ENCODE measurements around the gene EFHD2.
A peak's percentile ranks its signal among the peaks of the same experiment; 100 is the strongest.

DNA sequence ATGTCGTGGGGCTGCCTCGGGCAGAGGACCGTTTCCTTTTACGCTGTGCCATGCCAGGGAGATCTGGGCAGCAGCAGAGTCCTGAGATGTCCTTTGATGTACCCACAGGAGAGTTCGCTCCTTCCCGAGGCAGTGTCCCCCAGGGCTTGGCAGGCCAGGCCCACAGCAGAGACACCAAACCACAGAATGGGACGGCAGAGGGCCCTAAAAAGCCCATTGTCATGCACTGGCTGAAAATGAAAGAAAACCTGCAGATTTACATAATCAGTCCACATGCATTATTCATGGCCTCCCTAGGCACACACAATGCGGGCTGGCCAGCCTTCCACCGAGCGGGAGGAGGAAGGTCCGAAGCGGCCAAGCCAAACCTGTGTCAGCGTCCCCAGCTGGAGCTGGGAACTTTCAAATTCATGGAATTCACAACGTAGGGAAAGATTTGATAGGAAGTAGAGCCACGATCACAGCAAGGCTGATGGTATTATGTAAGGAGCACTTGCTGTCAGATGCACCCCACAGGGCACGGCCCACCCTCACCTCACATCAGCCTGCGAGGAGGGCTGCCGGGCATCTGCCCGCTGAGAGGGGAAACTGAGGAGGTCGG is 25.3 kb upstream of the EFHD2 start:
- TF ChIP-seq, protein P1, sequence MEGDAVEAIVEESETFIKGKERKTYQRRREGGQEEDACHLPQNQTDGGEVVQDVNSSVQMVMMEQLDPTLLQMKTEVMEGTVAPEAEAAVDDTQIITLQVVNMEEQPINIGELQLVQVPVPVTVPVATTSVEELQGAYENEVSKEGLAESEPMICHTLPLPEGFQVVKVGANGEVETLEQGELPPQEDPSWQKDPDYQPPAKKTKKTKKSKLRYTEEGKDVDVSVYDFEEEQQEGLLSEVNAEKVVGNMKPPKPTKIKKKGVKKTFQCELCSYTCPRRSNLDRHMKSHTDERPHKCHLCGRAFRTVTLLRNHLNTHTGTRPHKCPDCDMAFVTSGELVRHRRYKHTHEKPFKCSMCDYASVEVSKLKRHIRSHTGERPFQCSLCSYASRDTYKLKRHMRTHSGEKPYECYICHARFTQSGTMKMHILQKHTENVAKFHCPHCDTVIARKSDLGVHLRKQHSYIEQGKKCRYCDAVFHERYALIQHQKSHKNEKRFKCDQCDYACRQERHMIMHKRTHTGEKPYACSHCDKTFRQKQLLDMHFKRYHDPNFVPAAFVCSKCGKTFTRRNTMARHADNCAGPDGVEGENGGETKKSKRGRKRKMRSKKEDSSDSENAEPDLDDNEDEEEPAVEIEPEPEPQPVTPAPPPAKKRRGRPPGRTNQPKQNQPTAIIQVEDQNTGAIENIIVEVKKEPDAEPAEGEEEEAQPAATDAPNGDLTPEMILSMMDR (IDR thresholded peaks at IDR 0.05; ENCODE audit: control extremely low read depth in 1 of 3, insufficient read depth in 1 of 3, low read depth in 1 of 3, low read length in 3 of 3): peak in 1 of 3 experiments; percentile 15; a peak in 1 of 4 replicates
- TF ChIP-seq ZNF274 (IDR thresholded peaks at IDR 0.05; ENCODE audit: borderline replicate concordance, extremely low read depth, low read length): no peak
- TF ChIP-seq SP2 (IDR thresholded peaks at IDR 0.05; ENCODE audit: low read length): no peak
- TF ChIP-seq CEBPB (IDR thresholded peaks at IDR 0.05; ENCODE audit: low read depth, low read length): 0 out of 2 replicates have a peak, but pooled peaks have one; percentile 5

All from H1 (cell line).